PC-9 (cell line): ENCODE measurements around the gene SPAM1. TPM values are rescaled to one million over a fixed set of nuclear protein-coding genes. Genes with fewer than 3 reads are reported as not detected.

Experiments used
- BruUV-seq: library from RNA; stranded (reverse); fragments of 400-500 nt; replicated peaks from 2 replicates; lab custom pipeline; 2021; lab: Mats Ljungman, UMichigan
- CTCF ChIA-PET: fragments of 300-600 bp; sonication (Branson Sonifier 250); formaldehyde crosslinking; loops from one replicate; lab custom pipeline; 2022; ENCODE audit warnings: antibody characterized with exemption; lab: Charles Lee
- POLR2A ChIA-PET: fragments of 300-600 bp; sonication (Branson Sonifier 250); formaldehyde crosslinking; loops from one replicate; lab custom pipeline; 2022; ENCODE audit warnings: antibody characterized with exemption; ENCODE audit not compliant: unreplicated experiment; lab: Charles Lee
- DNase-seq, 2 experiments: peaks; one replicate each; pipeline versions ENCODE4 v3.0.0 to v3.0.0-alpha.2; 2015 to 2022; ENCODE audit warnings: mixed read lengths in 1 of 2
- H2AFZ ChIP-seq: fragments of 200-600 bp; sonication (generic); 2 replicates; pipeline ENCODE4 v1.8.1; 2017; ENCODE audit warnings: antibody characterized with exemption
- H3F3A ChIP-seq: fragments of 200-600 bp; sonication (generic); 2 replicates; pipeline ENCODE4 v1.8.1; 2017; ENCODE audit warnings: antibody characterized with exemption, mild to moderate bottlenecking, low read depth; ENCODE audit not compliant: insufficient read depth
- H3K27ac ChIP-seq: fragments of 200-600 bp; sonication (generic); 2 replicates; pipeline ENCODE4 v1.6.1; 2016; ENCODE audit warnings: mixed run types
- H3K27me3 ChIP-seq: fragments of 200-600 bp; sonication (generic); 2 replicates; pipeline ENCODE4 v1.6.1; 2016; ENCODE audit warnings: low read depth, mixed run types; ENCODE audit not compliant: insufficient read depth
- H3K36me3 ChIP-seq: fragments of 200-600 bp; sonication (generic); 2 replicates; pipeline ENCODE4 v1.6.1; 2016; ENCODE audit warnings: low read depth, mixed run types
- H3K4me1 ChIP-seq: fragments of 200-600 bp; sonication (generic); replicated peaks from 2 replicates; pipeline ENCODE4 v1.6.1; 2016; ENCODE audit warnings: mixed run types; ENCODE audit not compliant: insufficient read depth
- H3K4me2 ChIP-seq: fragments of 200-600 bp; sonication (generic); 2 replicates; pipeline ENCODE4 v1.6.1; 2017; ENCODE audit warnings: mixed run types
- H3K4me3 ChIP-seq: fragments of 200-600 bp; sonication (generic); 2 replicates; pipeline ENCODE4 v1.6.1; 2016; ENCODE audit warnings: mixed run types
- H3K79me2 ChIP-seq: fragments of 200-600 bp; sonication (generic); 2 replicates; pipeline ENCODE4 v1.6.1; 2017; ENCODE audit warnings: low read depth, mixed run types
- H3K9me2 ChIP-seq: fragments of 200-600 bp; sonication (generic); 2 replicates; pipeline ENCODE4 v1.8.1; 2017; ENCODE audit warnings: mild to moderate bottlenecking; ENCODE audit not compliant: insufficient read depth
- H3K9me3 ChIP-seq: fragments of 200-600 bp; sonication (generic); 2 replicates; pipeline ENCODE4 v1.8.1; 2016; ENCODE audit warnings: low read depth; ENCODE audit not compliant: insufficient read depth
- H4K20me1 ChIP-seq: fragments of 200-600 bp; sonication (generic); 2 replicates; pipeline ENCODE4 v1.8.1; 2017; ENCODE audit not compliant: insufficient read depth
- EZH2 ChIP-seq: fragments of 200-600 bp; sonication (generic); IDR thresholded peaks from 2 replicates; pipeline ENCODE4 v1.8.0; 2017; ENCODE audit warnings: antibody characterized with exemption, low read depth
- intact Hi-C: fragments of 100-400 bp; cut with micrococcal nuclease; formaldehyde crosslinking; loops from one replicate; pipeline ENCODE4 v1.10.0; 2022; ENCODE audit not compliant: unreplicated experiment
- total RNA-seq: library from RNA; stranded (reverse); gene quantifications from 2 replicates; pipeline ENCODE4 v1.2.3, GENCODE V29; 2021
- TF ChIP-seq, protein P1 (sequence below): fragments of 200-600 bp; sonication (generic); conservative IDR thresholded peaks from 2 replicates; pipeline ENCODE4 v1.6.1; 2017; ENCODE audit warnings: mixed run types, antibody characterized with exemption, mild to moderate bottlenecking, moderate library complexity

SPAM1 gene
- total RNA-seq, 1 experiment from 2014 or later = not detected

- CTCF ChIA-PET = no interaction called here
- Histone ChIP-seq H3K4me3 (no peak overlapping the region), H4K20me1 (no peaks in the 10 kb centered on the region)
Measured at GRCh38 chr7:123987445-123987844, 62.4 kb downstream of the SPAM1 start.

GRCh38 chr7:123992913-123993518 lies 68.0 kb downstream of the SPAM1 start:
- BruUV-seq = no TSS peak
- Histone ChIP-seq H3F3A (no peaks in the 10 kb centered on the region), H3K36me3 (no peaks in the 10 kb centered on the region), H3K27ac (no peak overlapping the region), H3K27me3 (no peaks in the 10 kb centered on the region), H2AFZ (no peak overlapping the region), H3K4me1 (no peaks in the 10 kb centered on the region), H4K20me1 (no peaks in the 10 kb centered on the region), H3K9me2 (no peaks in the 10 kb centered on the region), H3K4me3 (no peak overlapping the region), H3K4me2 (no peak overlapping the region), H3K9me3 (no peaks in the 10 kb centered on the region), H3K79me2 (no peaks in the 10 kb centered on the region)
- CTCF ChIA-PET = no interaction called here
- POLR2A ChIA-PET = no interaction called here
- DNase-seq = no peak
- intact Hi-C loops = no loop called here
- no peak for TF ChIP-seq EZH2
- TF ChIP-seq, protein P1, sequence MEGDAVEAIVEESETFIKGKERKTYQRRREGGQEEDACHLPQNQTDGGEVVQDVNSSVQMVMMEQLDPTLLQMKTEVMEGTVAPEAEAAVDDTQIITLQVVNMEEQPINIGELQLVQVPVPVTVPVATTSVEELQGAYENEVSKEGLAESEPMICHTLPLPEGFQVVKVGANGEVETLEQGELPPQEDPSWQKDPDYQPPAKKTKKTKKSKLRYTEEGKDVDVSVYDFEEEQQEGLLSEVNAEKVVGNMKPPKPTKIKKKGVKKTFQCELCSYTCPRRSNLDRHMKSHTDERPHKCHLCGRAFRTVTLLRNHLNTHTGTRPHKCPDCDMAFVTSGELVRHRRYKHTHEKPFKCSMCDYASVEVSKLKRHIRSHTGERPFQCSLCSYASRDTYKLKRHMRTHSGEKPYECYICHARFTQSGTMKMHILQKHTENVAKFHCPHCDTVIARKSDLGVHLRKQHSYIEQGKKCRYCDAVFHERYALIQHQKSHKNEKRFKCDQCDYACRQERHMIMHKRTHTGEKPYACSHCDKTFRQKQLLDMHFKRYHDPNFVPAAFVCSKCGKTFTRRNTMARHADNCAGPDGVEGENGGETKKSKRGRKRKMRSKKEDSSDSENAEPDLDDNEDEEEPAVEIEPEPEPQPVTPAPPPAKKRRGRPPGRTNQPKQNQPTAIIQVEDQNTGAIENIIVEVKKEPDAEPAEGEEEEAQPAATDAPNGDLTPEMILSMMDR = no peak

More at GRCh38 chr7:123987445-123987844, 62.4 kb downstream of the SPAM1 start:
- Histone ChIP-seq H3K36me3 (no peaks in the 10 kb centered on the region), H3K27me3 (no peaks in the 10 kb centered on the region), H3K9me3 (no peaks in the 10 kb centered on the region), H3K4me2 (no peak overlapping the region), H2AFZ (no peak overlapping the region), H3K4me1 (no peaks in the 10 kb centered on the region), H3F3A (no peaks in the 10 kb centered on the region), H3K79me2 (no peaks in the 10 kb centered on the region), H3K27ac (no peak overlapping the region), H3K9me2 (no peaks in the 10 kb centered on the region)
- DNase-seq = no peak
- intact Hi-C loops = no loop called here
- no peak for TF ChIP-seq EZH2
- TF ChIP-seq, protein P1 = no peak
- POLR2A ChIA-PET = no interaction called here
- BruUV-seq = no TSS peak

- Histone ChIP-seq H4K20me1 (no peaks in the 10 kb centered on the region), H2AFZ (no peak overlapping the region), H3F3A (no peaks in the 10 kb centered on the region), H3K27me3 (no peaks in the 10 kb centered on the region), H3K36me3 (no peaks in the 10 kb centered on the region), H3K4me2 (no peak overlapping the region), H3K27ac (no peak overlapping the region), H3K9me2 (no peaks in the 10 kb centered on the region), H3K4me1 (no peaks in the 10 kb centered on the region), H3K4me3 (no peak overlapping the region), H3K9me3 (no peaks in the 10 kb centered on the region), H3K79me2 (no peaks in the 10 kb centered on the region)
- BruUV-seq = no TSS peak
- no peak for DNase-seq
- intact Hi-C loops = no loop called here
- ChIA-PET POLR2A (no interaction called here), CTCF (no interaction called here)
- TF ChIP-seq EZH2 = no peak
- TF ChIP-seq, protein P1 = no peak
Measured at GRCh38 chr7:123993996-123994395, 69.0 kb downstream of the SPAM1 start.
